Measurements from ENCODE around the gene TULP4. TPM values are rescaled to one million over a fixed set of nuclear protein-coding genes. Genes with fewer than 3 reads are reported as not detected.
A peak's percentile ranks its signal among the peaks of the same experiment; 100 is the strongest.

The TULP4 gene
- total RNA-seq, 1 donor from 2014 or later = 171 TPM

DNA sequence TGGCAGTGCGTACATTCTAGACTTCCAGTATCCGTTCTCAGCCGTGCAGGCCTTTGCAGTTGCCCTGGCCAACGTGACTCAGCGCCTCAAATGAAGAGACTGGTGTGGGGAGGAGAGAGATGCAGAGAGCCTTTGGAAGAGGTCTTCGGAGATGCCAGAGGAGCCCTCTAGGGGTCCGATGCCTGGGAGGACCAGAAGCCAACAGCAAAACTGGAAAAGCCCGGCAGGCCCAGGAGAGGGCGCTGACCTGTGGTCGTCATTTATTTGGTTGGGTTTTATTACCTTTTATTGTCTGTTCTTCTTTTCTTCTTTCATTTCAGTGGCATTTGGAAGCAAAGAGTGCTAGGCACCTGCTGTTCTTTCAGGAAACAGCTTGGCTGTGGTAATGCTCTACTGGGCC lies 194.3 kb downstream of the TULP4 start:
- peak; percentile 17 for DNase-seq (ENCODE audit: low spot score, unreplicated experiment)
- peak overlapping the region; percentile 57 for H3K27ac Mint-ChIP-seq
- H3K36me3 Mint-ChIP-seq (ENCODE audit: insufficient read depth) = peaks cover 31% of the 10 kb centered on the region
- H3K4me1 Mint-ChIP-seq (ENCODE audit: low read depth) = peaks cover 4% of the 10 kb centered on the region
- TF ChIP-seq CTCF (IDR thresholded peaks at IDR 0.05; ENCODE audit: unreplicated experiment) = peak; percentile 63
- no peaks in the 10 kb centered on the region for H3K9me3 Mint-ChIP-seq (ENCODE audit: low read depth)
- no peaks in the 10 kb centered on the region for H3K27me3 Mint-ChIP-seq
- no peak overlapping the region for H3K4me3 Mint-ChIP-seq (ENCODE audit: low read depth)

- Mint-ChIP-seq H3K36me3 (ENCODE audit: insufficient read depth) (peaks cover 29% of the 10 kb centered on the region), H3K27ac (no peak overlapping the region)
Observed at GRCh38 chr6:158507174-158507573, 194.9 kb downstream of the TULP4 start.

GRCh38 chr6:158508450-158508849 lies 196.2 kb downstream of the TULP4 start:
- Mint-ChIP-seq H3K36me3 (ENCODE audit: insufficient read depth) (peaks cover 25% of the 10 kb centered on the region), H3K4me3 (ENCODE audit: low read depth) (no peak overlapping the region), H3K27ac (no peak overlapping the region), H3K9me3 (ENCODE audit: low read depth) (no peaks in the 10 kb centered on the region), H3K4me1 (ENCODE audit: low read depth) (peaks cover 4% of the 10 kb centered on the region), H3K27me3 (no peaks in the 10 kb centered on the region)
- TF ChIP-seq CTCF (IDR thresholded peaks at IDR 0.05; ENCODE audit: unreplicated experiment) = no peak
- DNase-seq (ENCODE audit: low spot score, unreplicated experiment) = no peak

More at GRCh38 chr6:158507174-158507573, 194.9 kb downstream of the TULP4 start:
- Mint-ChIP-seq H3K9me3 (ENCODE audit: low read depth) (no peaks in the 10 kb centered on the region), H3K4me1 (ENCODE audit: low read depth) (peaks cover 4% of the 10 kb centered on the region), H3K4me3 (ENCODE audit: low read depth) (no peak overlapping the region), H3K27me3 (no peaks in the 10 kb centered on the region)
- DNase-seq (ENCODE audit: low spot score, unreplicated experiment) = no peak
- TF ChIP-seq CTCF (IDR thresholded peaks at IDR 0.05; ENCODE audit: unreplicated experiment) = no peak

- peaks cover 24% of the 10 kb centered on the region for H3K36me3 Mint-ChIP-seq (ENCODE audit: insufficient read depth)
- H3K4me3 Mint-ChIP-seq (ENCODE audit: low read depth) = no peak overlapping the region
- H3K4me1 Mint-ChIP-seq (ENCODE audit: low read depth) = peaks cover 4% of the 10 kb centered on the region
- peak overlapping the region; percentile 81 for H3K27ac Mint-ChIP-seq
- H3K9me3 Mint-ChIP-seq (ENCODE audit: low read depth) = no peaks in the 10 kb centered on the region
- peak; percentile 15 for DNase-seq (ENCODE audit: low spot score, unreplicated experiment)
- no peak for TF ChIP-seq CTCF (IDR thresholded peaks at IDR 0.05; ENCODE audit: unreplicated experiment)
- H3K27me3 Mint-ChIP-seq = no peaks in the 10 kb centered on the region
Observed at GRCh38 chr6:158509465-158509864, 197.2 kb downstream of the TULP4 start.

- H3K9me3 Mint-ChIP-seq (ENCODE audit: low read depth) = no peaks in the 10 kb centered on the region
- no peak overlapping the region for H3K27ac Mint-ChIP-seq
- peaks cover 13% of the 10 kb centered on the region for H3K36me3 Mint-ChIP-seq (ENCODE audit: insufficient read depth)
- peaks cover 3% of the 10 kb centered on the region for H3K4me1 Mint-ChIP-seq (ENCODE audit: low read depth)
- no peak for DNase-seq (ENCODE audit: low spot score, unreplicated experiment)
- no peaks in the 10 kb centered on the region for H3K27me3 Mint-ChIP-seq
- no peak overlapping the region for H3K4me3 Mint-ChIP-seq (ENCODE audit: low read depth)
- no peak for TF ChIP-seq CTCF (IDR thresholded peaks at IDR 0.05; ENCODE audit: unreplicated experiment)
Observed at GRCh38 chr6:158512809-158513208, 200.5 kb downstream of the TULP4 start.
